GM12864 (cell line): ENCODE results near the gene EEFSEC.

ENCODE experiments used
- DNase-seq: peaks from one replicate; pipeline ENCODE4 v3.0.0-alpha.2; 2011; ENCODE audit warnings: low read depth
- H3K4me3 ChIP-seq: 2 replicates; pipeline ENCODE4 v1.5.1; 2011; ENCODE audit warnings: mild to moderate bottlenecking, low read depth, low read length, control low read depth
- TF ChIP-seq, protein P1 (sequence below): IDR thresholded peaks from 2 replicates; pipeline ENCODE4 v1.5.1; 2011; ENCODE audit warnings: low read depth, mild to moderate bottlenecking, moderate library complexity, low read length, control low read depth, inconsistent platforms; ENCODE audit errors: missing control alignments

The EEFSEC gene

GRCh38 chr3:128453501-128454309 lies 300.4 kb downstream of the EEFSEC start:
- no peak for DNase-seq
- TF ChIP-seq, protein P1, sequence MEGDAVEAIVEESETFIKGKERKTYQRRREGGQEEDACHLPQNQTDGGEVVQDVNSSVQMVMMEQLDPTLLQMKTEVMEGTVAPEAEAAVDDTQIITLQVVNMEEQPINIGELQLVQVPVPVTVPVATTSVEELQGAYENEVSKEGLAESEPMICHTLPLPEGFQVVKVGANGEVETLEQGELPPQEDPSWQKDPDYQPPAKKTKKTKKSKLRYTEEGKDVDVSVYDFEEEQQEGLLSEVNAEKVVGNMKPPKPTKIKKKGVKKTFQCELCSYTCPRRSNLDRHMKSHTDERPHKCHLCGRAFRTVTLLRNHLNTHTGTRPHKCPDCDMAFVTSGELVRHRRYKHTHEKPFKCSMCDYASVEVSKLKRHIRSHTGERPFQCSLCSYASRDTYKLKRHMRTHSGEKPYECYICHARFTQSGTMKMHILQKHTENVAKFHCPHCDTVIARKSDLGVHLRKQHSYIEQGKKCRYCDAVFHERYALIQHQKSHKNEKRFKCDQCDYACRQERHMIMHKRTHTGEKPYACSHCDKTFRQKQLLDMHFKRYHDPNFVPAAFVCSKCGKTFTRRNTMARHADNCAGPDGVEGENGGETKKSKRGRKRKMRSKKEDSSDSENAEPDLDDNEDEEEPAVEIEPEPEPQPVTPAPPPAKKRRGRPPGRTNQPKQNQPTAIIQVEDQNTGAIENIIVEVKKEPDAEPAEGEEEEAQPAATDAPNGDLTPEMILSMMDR, result no peak

DNA sequence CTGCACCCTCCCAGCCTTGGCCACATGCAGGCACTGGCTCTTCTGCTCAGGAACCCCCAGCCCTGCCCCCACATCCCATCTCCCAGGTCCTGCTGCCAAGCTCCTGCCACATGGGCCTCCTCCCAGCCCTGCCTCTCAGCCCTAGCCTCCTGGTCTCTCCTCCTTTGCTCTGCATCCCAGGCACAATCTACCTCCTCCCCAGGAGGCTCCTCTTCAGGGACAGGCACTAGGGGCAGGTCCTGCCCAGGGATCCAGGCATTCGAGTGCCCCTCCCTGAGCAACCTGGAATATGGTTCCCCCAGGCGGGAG lies 301.0 kb downstream of the EEFSEC start:
- TF ChIP-seq, protein P1, result no peak
- DNase-seq, result no peak
- H3K4me3 ChIP-seq, result no peak overlapping the region

More at GRCh38 chr3:128453501-128454309, 300.4 kb downstream of the EEFSEC start:
- H3K4me3 ChIP-seq, result no peak overlapping the region

GRCh38 chr3:128455116-128455515 lies 301.8 kb downstream of the EEFSEC start:
- DNase-seq, result no peak
- TF ChIP-seq, protein P1, result no peak
- H3K4me3 ChIP-seq, result no peak overlapping the region

- H3K4me3 ChIP-seq, result no peak overlapping the region
- TF ChIP-seq, protein P1, result no peak
- no peak for DNase-seq
Observed at GRCh38 chr3:128455786-128456748, 302.8 kb downstream of the EEFSEC start.

- no peak for DNase-seq
- TF ChIP-seq, protein P1, result no peak
- H3K4me3 ChIP-seq, result no peak overlapping the region
Observed at GRCh38 chr3:128456776-128457715, 303.8 kb downstream of the EEFSEC start.

DNA sequence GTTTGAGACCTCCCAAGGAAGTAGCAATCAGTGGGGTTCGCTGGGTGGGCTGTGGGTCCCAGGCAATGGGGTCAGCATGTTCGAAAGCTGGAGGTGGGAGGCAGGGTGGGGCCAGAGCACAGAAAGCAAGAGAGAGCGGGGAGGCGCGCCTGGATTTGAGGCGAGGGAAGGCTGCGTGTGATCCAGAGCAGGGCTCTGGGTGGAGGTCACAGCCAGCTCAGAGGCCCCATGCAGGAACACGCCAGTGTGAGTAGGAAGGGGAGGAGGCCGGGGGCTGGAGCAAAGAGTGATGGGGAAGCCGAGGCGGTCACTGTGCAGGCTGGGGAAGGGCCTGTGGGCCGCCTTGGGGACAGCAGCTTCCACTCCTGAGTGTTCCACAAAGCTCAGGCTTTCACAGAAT lies 304.7 kb downstream of the EEFSEC start:
- TF ChIP-seq, protein P1, result no peak
- DNase-seq, result no peak
- no peak overlapping the region for H3K4me3 ChIP-seq
